ENCODE measurements around the gene IL22RA1.

IL22RA1 gene

DNA sequence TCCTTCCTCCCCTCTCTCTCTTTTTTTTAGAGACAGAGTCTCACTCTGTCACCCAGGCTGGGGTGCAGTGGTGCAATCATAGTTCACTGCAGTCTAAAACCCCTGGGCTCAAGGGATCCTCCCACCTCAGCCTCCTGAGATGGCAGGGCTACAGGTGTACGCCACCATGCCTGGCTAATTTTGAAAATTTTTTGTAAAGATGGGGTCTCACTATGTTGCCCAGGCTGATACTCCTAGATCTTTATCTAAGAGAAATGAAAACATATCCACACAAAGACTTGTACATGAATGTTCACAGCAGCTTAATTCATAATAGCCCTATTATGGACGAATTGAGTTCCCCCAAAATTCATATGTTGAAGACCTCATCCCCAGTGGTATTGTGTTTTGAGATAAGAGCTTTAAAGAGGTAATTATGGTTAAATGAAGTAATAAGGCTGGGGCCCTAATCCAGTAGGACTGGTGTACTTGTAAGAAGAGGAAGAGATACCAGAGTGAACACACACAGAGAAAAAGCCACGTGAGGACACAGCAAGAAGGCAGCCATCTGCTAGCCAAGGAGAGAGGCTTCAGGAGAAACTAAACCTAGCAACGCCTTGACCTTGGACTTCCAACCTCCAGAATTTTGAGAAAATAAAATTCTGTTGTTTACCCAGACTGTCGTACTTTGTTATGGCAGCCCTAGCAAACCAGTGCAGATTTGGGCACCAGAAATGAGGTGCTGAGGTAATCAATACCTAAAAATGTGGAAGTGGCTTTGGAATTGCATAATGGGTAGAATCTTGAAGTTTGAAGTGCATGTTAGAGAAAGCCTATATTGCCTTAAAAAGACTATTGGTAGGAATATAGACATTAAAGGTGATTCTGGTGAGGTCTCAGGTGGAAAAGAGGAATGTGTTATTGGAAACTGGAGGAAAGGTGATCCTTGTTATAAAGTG is 31.0 kb upstream of the IL22RA1 start:
- no peak for TF ChIP-seq TAF1 (IDR thresholded peaks at IDR 0.05; ENCODE audit: low read depth)
- no peak for TF ChIP-seq RAD21 (IDR thresholded peaks at IDR 0.05; ENCODE audit: low read depth)
- TF ChIP-seq CREB1 (IDR thresholded peaks at IDR 0.05; ENCODE audit: low read depth) = no peak
- no peak for TF ChIP-seq EGR1 (IDR thresholded peaks at IDR 0.05)
- no peak for TF ChIP-seq REST (IDR thresholded peaks at IDR 0.05; ENCODE audit: low read depth)
- no peak for TF ChIP-seq FOXM1 (IDR thresholded peaks at IDR 0.05; ENCODE audit: borderline replicate concordance, low read depth)

- TF ChIP-seq, protein P1, sequence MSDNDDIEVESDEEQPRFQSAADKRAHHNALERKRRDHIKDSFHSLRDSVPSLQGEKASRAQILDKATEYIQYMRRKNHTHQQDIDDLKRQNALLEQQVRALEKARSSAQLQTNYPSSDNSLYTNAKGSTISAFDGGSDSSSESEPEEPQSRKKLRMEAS (IDR thresholded peaks at IDR 0.05) = no peak
- TF ChIP-seq ZBTB7A (IDR thresholded peaks at IDR 0.05; ENCODE audit: low read depth) = no peak
- TF ChIP-seq EGR1 (IDR thresholded peaks at IDR 0.05) = no peak
- TF ChIP-seq NFIC (IDR thresholded peaks at IDR 0.05) = no peak
- no peak for TF ChIP-seq REST (IDR thresholded peaks at IDR 0.05; ENCODE audit: low read depth)
- TF ChIP-seq RAD21 (IDR thresholded peaks at IDR 0.05; ENCODE audit: low read depth) = no peak
- TF ChIP-seq, protein P2, sequence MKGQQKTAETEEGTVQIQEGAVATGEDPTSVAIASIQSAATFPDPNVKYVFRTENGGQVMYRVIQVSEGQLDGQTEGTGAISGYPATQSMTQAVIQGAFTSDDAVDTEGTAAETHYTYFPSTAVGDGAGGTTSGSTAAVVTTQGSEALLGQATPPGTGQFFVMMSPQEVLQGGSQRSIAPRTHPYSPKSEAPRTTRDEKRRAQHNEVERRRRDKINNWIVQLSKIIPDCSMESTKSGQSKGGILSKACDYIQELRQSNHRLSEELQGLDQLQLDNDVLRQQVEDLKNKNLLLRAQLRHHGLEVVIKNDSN (IDR thresholded peaks at IDR 0.05) = no peak
- TF ChIP-seq FOXM1 (IDR thresholded peaks at IDR 0.05; ENCODE audit: borderline replicate concordance, low read depth) = no peak
- no peak for TF ChIP-seq YY1 (IDR thresholded peaks at IDR 0.05; ENCODE audit: low read depth)
- TF ChIP-seq EP300 (IDR thresholded peaks at IDR 0.05; ENCODE audit: borderline replicate concordance) = no peak
- no peak for TF ChIP-seq TAF1 (IDR thresholded peaks at IDR 0.05; ENCODE audit: low read depth)
- TF ChIP-seq CREB1 (IDR thresholded peaks at IDR 0.05; ENCODE audit: low read depth) = no peak
- no peak for TF ChIP-seq TCF12 (IDR thresholded peaks at IDR 0.05; ENCODE audit: low read depth)
- TF ChIP-seq TEAD4 (IDR thresholded peaks at IDR 0.05) = no peak
- TF ChIP-seq CEBPB (IDR thresholded peaks at IDR 0.05) = no peak
Measured at GRCh38 chr1:24172598-24172997, 29.7 kb upstream of the IL22RA1 start.

GRCh38 chr1:24169286-24169685 is 26.3 kb upstream of the IL22RA1 start:
- no peak for TF ChIP-seq REST (IDR thresholded peaks at IDR 0.05; ENCODE audit: low read depth)
- TF ChIP-seq, protein P1 (IDR thresholded peaks at IDR 0.05) = no peak
- no peak for TF ChIP-seq TEAD4 (IDR thresholded peaks at IDR 0.05)
- TF ChIP-seq CREB1 (IDR thresholded peaks at IDR 0.05; ENCODE audit: low read depth) = no peak
- TF ChIP-seq YY1 (IDR thresholded peaks at IDR 0.05; ENCODE audit: low read depth) = no peak
- TF ChIP-seq, protein P2 (IDR thresholded peaks at IDR 0.05) = no peak
- no peak for TF ChIP-seq EGR1 (IDR thresholded peaks at IDR 0.05)
- no peak for TF ChIP-seq ZBTB7A (IDR thresholded peaks at IDR 0.05; ENCODE audit: low read depth)
- TF ChIP-seq RAD21 (IDR thresholded peaks at IDR 0.05; ENCODE audit: low read depth) = no peak
- TF ChIP-seq TAF1 (IDR thresholded peaks at IDR 0.05; ENCODE audit: low read depth) = no peak
- TF ChIP-seq FOXM1 (IDR thresholded peaks at IDR 0.05; ENCODE audit: borderline replicate concordance, low read depth) = no peak
- TF ChIP-seq TCF12 (IDR thresholded peaks at IDR 0.05; ENCODE audit: low read depth) = no peak

- TF ChIP-seq EGR1 (IDR thresholded peaks at IDR 0.05) (no peak), CEBPB (IDR thresholded peaks at IDR 0.05) (no peak), REST (IDR thresholded peaks at IDR 0.05; ENCODE audit: low read depth) (no peak), TCF12 (IDR thresholded peaks at IDR 0.05; ENCODE audit: low read depth) (no peak), TAF1 (IDR thresholded peaks at IDR 0.05; ENCODE audit: low read depth) (no peak), YY1 (IDR thresholded peaks at IDR 0.05; ENCODE audit: low read depth) (no peak), ZBTB7A (IDR thresholded peaks at IDR 0.05; ENCODE audit: low read depth) (no peak), NFIC (IDR thresholded peaks at IDR 0.05) (no peak), TEAD4 (IDR thresholded peaks at IDR 0.05) (no peak), RAD21 (IDR thresholded peaks at IDR 0.05; ENCODE audit: low read depth) (no peak), EP300 (IDR thresholded peaks at IDR 0.05; ENCODE audit: borderline replicate concordance) (no peak), FOXM1 (IDR thresholded peaks at IDR 0.05; ENCODE audit: borderline replicate concordance, low read depth) (no peak), CREB1 (IDR thresholded peaks at IDR 0.05; ENCODE audit: low read depth) (no peak)
- TF ChIP-seq, protein P2 (IDR thresholded peaks at IDR 0.05) = no peak
- TF ChIP-seq, protein P1 (IDR thresholded peaks at IDR 0.05) = no peak
Measured at GRCh38 chr1:24168245-24168644, 25.3 kb upstream of the IL22RA1 start.

Data from Ishikawa (cell line).